Retina (tissue), 1 donor: Measurements from ENCODE around the gene CDC42BPG.
"Not testable (repeated sequence)": the region's sequence is repeated elsewhere in the genome, so short reads cannot be mapped to it uniquely, and the experiment has no call there.

Experiments used
- DNase-seq: peaks from one replicate; pipeline ENCODE4 v3.0.0-alpha.2; 2016

Gene CDC42BPG

GRCh38 chr11:64848214-64848825 is 3.9 kb upstream of the CDC42BPG start:
- DNase-seq, result no peak

GRCh38 chr11:64846998-64847666 is 2.7 kb upstream of the CDC42BPG start:
- DNase-seq, result peak; percentile 89

GRCh38 chr11:64845776-64846129 is 1.3 kb upstream of the CDC42BPG start:
- DNase-seq, result not testable (repeated sequence)

- DNase-seq, result no peak
These were observed 799 bp upstream of the CDC42BPG start for GRCh38 chr11:64845129-64845775.

GRCh38 chr11:64843686-64844329 is 645 bp downstream of the CDC42BPG start:
- DNase-seq, result no peak

- DNase-seq, result no peak
These were observed 1.4 kb downstream of the CDC42BPG start for GRCh38 chr11:64842851-64843685.

- no peak for DNase-seq
These were observed 2.1 kb downstream of the CDC42BPG start for GRCh38 chr11:64842366-64842759.

- DNase-seq, result no peak
These were observed 2.7 kb downstream of the CDC42BPG start for GRCh38 chr11:64841592-64842365.

GRCh38 chr11:64839887-64840782 is 4.3 kb downstream of the CDC42BPG start:
- DNase-seq, result no peak

GRCh38 chr11:64839335-64839734 is 5.1 kb downstream of the CDC42BPG start:
- no peak for DNase-seq

GRCh38 chr11:64838600-64839334 is 5.7 kb downstream of the CDC42BPG start:
- DNase-seq, result no peak

- DNase-seq, result no peak
These were observed 6.5 kb downstream of the CDC42BPG start for GRCh38 chr11:64837887-64838351.

- no peak for DNase-seq
These were observed 7.9 kb downstream of the CDC42BPG start for GRCh38 chr11:64836448-64837072.

- DNase-seq, result no peak
These were observed 8.6 kb downstream of the CDC42BPG start for GRCh38 chr11:64835616-64836447.

GRCh38 chr11:64834723-64835615 is 9.5 kb downstream of the CDC42BPG start:
- DNase-seq, result no peak

GRCh38 chr11:64834031-64834722 is 10.3 kb downstream of the CDC42BPG start:
- no peak for DNase-seq

GRCh38 chr11:64833509-64833908 is 10.9 kb downstream of the CDC42BPG start:
- no peak for DNase-seq
